ELR (cell line): ENCODE results near the gene GNAS-AS1.

Experiments
- DNase-seq: peaks from one replicate; pipeline ENCODE4 v3.0.0-alpha.2; 2015; ENCODE audit warnings: low read depth

Gene GNAS-AS1

DNA sequence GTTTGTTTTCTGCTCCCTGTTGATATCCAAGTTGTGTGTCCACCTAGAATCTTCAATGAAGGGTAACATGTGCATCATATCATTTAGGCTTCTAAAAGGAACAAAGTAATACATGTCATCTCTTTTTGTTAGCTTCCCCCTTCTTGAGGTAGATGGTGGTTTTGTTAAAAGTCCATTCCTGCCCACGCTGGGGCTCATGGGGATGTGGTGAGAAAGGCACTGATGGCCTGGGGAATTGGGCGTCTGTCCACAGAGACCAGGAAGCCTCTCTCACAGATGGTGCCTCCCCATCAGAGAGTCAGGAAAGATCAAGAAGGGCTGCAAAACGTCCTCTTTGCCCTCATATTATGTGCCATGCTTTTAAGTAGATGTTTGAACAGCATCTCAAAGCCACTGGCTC is 34.3 kb upstream of the GNAS-AS1 start:
- no peak for DNase-seq

DNA sequence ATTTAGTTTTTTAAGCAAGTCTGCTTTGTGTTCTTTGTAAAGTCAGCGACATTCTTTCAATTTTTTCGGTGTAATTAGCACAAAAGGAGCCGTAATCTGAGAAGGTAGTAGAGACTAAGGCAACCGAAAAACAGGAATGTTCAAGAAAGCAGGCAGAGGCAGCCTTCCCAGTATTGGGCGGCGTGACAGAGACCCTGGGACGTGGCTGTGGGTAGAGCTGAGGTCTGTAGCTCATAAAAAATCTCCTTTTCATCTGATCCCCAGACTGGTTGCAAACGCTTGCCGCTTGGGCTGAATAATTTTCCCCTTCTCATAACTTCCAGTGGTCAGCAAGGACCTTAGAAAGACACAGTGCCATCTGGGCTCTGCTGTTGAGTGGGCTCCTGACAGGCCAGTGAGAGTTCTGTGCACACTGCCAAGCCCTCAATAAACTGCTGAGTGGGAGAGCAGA is 32.6 kb upstream of the GNAS-AS1 start:
- DNase-seq = no peak

DNA sequence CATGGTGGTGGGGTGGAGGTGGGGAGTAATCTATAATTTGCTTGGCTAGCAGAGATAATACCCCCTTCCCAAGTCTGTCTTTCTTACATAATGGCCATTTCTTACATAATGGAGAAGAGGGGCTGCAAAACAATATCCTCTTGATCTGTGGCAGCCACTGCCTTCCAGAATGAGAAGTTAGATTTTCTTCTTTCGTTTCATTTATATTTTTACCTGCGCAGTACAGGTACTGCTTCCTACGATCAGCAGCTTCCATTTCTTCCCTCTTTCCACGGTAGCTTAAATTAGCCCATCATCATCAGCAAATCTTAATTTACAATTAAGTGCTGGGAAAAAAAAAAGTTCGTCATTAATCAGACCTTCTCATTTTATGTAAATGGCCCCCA is 32.0 kb upstream of the GNAS-AS1 start:
- no peak for DNase-seq

DNA sequence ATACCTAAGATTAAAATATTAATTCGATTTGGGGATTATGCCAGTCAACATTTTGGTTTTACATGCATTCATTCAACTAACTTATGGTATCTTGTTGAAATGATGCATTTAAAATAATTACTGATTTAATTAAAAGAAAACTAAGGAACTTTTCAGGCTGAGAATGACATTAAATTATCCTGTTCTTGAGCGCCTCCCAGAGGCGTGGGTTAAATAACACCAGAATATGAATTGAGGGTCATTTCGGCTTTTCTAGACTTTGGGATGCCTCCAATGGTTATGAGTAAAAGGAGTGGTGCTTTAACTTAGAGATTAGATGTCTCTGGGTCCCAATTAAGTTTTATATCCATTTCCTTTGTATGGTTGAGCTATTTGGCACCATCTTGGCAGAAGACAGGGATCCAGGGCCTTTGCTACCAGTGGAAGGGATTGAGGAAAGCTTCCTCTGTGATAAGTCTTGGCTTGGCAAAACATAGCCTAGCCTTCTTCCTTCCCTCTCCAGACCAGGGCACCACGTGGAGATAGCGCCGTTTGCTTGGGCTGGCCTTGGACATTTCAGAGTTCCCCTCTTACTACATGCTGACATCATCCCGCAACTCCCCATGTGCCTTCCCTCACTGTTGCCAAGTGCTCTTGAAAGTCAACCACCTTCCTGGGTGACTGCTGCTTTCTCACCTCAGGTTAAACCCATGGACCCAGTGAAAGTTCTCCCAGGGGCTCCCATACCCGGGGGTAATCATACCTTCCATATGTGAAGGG is 30.5 kb upstream of the GNAS-AS1 start:
- DNase-seq = peak; percentile 49

DNA sequence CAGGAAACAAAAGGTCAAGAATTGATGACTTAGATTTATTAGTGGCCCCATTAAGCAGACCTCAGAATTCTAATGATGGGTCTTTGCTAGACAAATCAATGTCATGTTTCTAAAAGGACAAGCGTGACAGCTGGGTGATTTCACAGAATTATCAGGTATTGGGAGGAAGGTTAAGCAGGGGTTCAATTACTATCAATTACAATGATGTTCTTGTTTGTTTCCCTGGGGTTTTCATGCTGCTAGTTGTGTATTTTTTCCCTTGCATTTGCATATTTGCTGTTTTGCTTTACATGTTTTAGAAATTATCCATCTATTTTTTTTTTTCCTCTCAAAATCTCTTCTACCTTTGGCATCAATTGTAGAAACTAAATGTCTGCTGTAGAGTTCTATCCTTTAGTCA is 29.7 kb upstream of the GNAS-AS1 start:
- DNase-seq = no peak

DNA sequence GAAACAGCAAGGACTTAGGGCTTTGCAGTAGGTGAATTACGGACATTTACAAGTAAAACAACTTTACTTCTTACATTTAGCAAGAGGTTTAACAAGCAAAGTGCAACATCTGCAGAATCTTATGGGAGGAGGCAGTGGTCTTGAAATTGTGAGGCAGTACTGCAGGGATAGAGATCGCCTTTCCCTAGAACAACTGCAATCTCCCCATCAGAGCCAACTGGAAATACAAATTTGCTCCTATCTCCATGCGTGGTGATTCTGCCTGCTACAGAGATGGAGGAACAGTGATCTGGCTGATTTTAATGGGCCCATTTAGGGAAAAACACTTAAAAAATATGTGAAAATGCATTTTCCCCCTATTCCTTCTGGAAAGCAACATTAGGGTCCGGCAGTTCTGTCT is 27.7 kb upstream of the GNAS-AS1 start:
- DNase-seq = no peak

DNA sequence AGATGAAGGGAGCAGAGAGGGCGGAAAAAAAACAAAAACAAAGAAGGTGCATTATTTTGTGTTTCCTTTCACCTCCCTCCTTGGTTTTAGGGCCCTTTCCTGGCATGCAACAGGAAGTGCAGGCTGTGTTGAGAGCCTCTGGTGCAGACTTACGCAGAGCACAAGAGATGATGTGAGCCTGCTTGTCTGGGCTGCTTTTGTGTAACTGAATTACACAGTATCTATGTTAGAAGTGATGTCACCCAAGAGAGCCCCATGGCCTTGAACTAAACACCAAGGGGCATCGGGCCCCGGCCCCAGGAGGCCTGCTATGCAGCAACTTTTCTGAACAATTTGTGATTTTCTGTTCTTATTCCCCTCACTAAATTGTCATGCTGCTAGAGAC is 27.3 kb upstream of the GNAS-AS1 start:
- DNase-seq = no peak

DNA sequence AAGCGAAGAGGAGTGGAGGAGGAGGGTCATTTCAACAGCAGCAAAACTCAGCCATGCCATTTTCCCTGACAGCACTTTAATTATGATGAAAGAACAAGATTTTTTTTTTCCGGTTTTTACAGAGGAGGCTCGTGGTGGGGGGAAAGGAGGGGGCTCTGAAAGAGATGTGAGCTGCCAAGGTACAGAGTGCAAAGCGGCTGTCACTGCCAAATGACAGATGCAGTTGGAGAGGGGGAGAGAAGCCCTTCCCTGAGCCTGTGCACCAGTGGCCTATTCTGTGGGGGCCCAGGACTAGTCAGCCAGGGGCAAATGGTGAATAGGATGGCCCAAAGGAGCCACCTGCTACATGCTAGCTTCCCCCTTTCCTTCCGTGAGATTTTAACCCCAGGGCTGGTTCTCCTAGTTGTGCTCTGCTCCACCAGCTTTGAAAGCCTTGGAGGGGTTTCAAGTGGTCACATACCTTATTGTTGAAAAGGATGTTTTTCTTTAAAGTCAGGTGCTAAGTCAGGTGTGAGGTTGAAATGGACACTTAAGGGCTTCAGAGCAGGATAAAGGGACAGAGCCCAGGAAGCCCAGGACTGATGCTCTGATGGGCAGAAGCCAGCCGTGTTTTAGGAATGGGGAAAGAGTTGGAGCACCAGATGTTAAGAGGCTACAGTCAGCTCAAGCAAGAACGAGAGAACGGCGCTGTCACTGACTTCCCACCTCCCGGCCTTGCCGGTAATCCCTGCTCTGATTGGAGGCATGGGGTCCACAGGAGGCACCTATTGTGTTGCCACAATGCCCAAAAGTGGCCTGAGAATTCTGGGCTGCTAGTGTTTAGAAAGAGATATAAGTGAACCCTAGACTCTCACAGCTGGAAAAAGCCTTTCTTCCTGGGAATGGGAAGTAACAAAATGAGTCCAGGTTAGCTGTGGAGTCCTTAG is 26.6 kb upstream of the GNAS-AS1 start:
- no peak for DNase-seq

DNA sequence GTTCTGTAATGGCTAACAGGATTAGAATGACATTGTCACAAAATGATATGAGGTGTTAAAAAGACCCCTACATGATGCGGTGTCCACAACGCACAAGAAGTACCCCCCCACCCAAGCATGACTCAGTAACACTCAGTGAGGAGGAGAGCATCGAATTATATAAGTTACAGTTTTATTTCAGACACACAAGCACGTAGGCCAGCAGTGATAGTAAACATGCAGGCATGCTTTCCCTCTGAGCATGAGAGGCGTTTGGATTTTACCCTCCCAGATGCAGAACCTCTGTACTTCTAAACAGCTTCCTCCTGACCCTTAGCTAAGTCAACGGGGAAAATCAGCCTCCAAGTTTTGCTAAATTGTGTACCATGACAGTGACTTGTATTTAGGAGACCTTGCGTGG is 25.7 kb upstream of the GNAS-AS1 start:
- peak; percentile 32 for DNase-seq

DNA sequence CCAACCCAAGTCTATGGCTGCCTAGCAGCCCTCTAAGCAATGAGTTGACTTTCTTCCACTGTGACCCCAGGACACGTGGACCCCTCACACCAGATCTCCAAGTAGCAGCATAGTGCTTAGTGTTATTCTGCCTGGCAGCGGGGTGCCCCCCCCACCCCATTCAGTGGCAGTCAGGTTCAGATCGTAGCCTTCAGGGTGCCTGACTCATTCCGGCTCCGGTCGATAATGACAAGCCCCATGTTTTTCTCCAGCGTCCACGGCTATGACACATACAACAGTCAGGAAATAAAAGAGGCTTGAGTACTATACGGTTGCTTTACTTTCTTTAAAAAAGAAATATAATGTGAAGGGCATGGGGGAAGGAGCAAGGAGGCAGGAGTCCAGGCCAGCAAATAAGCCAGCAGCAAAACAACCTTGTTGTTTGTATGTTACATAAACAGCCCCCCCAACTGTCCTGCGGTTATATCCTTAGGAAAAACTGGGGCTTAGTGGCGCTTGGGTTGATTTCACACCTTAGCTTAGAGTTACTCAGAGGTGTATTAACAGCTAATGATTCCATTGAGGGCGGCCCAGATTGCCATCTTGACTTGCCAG is 24.9 kb upstream of the GNAS-AS1 start:
- peak; percentile 96 for DNase-seq

DNA sequence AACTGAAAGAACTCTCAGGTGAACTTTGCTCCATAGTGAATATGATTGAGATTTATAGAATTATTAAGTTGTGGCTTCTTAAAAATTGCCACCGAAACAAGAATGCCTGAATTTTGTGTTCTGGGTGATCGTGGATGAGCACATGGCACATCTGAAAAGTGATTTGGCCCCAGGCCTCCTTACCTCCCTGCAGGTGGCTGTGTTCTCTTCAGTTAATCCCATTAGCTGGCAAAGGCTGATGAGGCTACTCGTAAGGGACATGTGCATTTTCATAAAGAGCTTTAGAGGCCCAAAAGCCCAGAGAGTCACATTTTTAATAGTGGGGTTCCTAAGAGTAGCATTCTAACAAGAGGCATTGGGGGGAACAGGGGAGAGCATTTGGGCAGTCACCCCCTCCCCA is 24.4 kb upstream of the GNAS-AS1 start:
- no peak for DNase-seq

DNA sequence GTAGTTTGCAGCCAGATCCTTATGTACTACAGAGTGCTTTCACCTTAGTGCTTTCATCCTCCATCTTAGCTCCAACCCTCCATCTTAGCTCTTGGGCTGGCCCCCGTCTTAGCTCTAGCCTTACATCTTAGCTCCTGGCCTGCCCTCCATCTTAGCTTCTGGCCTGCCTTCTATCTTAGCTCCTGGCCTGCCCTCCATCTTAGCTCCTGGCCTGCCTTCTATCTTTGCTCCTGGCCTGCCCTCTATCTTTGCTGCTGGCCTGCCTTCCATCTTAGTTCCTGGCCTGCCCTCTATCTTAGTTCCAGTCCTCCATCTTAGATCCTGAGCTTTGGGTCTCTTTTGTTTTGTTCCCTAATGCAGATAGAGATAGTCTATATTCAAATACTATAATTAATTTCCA is 23.8 kb upstream of the GNAS-AS1 start:
- no peak for DNase-seq

DNA sequence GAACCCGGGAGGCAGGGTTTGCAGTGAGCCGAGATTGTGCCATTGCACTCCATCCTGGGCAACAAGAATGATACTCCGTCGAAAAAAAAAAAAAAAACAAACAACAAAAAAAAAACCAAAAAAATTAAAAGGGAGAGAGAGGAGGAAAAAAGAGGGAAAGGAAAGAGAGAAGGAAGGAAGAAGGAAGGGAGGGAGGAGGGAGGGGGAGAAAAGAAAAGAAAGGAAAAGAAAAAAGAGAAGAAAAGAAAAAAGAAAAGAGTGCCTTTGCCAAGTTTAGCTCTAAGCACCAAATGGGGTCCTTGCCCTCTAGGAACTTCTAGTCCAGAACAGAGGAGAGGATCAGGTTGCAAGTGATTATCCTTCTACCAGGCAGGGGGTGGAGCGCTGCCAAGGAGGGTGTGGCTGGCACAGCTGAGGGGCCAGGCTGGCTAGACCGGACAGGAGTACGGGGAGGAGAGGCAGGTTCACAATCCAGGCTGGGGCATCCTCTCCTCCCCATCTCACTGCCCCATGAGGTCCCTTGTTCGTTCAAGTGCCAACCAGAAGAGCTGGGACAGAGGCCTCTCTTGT is 20.9 kb upstream of the GNAS-AS1 start:
- DNase-seq = no peak

DNA sequence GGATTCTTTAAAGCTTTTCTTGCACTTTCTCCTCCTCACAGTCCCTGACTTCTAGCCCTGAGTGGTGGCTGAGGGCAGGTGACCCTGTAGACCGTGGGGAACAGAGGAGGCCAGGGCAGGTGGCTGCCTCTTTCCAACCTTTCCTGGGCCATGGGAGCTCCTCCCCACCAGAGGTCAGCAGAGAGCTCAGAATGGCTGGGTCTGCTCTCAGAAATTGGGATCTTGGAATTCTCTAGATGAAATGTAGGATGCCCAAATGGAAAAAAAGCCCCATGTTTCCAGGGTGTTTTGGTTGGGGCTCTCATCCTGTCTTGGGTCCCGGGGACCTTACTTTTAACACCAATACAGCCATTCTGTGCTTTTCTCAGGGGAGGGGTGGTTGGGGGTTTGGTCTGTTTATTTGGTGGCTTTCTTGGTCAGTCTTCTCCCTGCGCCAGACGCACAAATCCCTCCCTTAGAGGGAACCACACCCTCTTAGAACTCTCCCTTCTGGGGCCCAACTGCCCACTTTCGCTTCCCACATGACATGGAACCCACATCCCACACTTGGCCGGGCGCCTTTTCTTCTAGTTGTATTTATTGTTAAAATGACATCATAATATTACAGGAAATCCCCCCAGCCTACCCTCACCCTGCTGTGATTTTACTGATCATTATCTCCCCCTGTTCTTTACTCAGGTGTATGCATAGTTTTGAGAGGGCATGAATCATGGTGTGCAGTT is 19.8 kb upstream of the GNAS-AS1 start:
- peak; percentile 76 for DNase-seq

DNA sequence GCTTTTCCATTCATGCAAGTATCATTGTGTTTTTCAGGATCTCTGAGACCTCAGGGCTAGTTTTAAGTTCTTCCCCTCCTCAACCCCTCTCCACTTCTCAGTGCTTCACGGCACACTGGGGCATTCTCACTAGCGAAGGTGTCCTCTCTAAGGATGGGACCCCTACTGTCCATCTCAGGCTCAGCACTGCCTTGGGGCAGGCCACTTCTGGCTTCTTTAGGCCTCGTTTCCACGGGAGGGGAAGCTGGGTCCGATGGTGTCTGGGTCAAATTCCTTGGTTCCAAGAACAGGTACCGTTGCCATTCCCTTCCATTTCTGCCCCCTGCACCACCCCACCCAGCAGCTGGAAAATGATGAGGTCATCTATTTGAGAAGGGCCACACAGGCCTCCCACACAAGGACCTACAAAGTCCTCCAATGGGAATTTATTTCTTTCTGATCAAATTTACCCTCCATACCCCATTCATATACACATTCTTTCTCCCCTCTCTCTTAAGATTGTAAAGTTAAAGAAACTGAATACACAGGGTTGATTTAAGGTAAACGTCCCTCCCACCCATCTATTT is 19.0 kb upstream of the GNAS-AS1 start:
- no peak for DNase-seq

DNA sequence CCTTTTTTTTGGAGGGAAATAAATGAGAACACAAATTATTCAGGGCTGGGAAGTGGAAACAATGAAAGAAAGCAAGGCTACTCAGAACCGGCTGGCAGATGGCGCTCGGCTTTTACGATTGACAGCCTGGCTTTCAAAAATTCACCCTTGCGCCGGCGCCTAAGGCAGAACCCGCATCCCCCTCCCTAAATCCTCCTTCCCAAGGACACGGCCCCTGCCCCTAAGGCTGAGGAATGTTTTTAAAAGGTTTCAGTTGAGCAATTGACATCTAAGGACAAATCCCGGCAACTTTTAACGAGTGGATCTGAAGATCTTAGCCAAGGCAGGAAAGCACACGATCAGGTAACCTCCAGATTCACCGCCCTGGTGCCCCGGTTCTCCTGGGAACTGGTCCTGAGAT is 18.1 kb upstream of the GNAS-AS1 start:
- DNase-seq = no peak

DNA sequence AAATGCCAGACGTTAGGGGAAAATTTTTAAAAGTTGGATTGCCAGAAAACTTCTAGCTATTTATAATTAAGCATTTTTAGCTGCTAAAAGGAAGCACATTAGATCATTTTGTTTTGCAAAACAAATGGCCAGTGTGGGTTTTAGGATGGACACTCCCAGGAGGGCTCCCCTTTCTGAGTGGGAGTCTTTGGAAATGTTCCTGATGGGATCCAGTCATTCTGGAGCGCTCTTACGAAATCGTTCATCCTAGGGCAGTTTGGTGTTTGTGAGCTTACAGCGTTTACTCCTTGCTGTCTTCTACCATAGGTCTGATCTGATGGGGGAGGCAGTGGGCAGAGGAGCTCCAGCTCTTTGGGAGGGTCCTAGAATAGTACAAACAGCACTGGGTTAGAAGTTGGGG is 16.5 kb upstream of the GNAS-AS1 start:
- no peak for DNase-seq

DNA sequence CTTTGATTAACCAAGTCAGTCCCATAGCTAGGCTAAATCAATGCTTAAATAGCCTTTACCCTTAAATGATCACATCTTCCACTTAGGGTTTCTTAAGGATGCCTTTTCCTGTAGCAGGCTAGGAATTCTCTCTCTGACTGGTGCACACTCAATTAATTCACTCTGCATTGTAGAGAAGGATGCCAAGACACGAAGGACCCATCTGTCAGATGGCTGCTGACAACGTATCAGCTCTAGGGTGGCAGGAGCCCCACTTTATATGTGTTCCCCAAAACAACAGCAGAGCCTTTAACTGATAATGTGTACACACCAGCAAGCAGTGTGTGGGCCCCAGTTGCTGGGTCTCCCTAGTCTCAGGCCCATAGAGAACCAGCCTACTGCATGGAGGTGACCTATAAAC is 15.1 kb upstream of the GNAS-AS1 start:
- DNase-seq = no peak

DNA sequence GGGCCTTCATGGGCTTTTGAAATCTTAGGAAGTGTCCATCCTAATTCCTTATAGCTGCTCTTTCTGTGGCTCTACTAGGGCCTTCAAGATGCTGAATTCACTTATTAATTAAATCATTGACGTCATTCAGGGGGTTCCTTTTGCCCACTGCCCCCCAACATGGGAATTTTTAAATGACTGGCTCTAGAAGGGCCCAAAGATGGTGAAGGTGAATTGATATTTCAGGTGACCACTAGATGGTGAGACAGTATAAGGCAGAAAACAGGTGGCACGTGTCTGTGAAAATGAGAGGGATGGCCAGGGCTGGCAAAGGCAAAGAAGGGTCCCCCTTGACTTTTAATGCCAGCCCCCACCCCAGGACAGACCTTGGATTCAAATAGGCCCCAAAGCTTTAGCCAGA is 13.6 kb upstream of the GNAS-AS1 start:
- no peak for DNase-seq

DNA sequence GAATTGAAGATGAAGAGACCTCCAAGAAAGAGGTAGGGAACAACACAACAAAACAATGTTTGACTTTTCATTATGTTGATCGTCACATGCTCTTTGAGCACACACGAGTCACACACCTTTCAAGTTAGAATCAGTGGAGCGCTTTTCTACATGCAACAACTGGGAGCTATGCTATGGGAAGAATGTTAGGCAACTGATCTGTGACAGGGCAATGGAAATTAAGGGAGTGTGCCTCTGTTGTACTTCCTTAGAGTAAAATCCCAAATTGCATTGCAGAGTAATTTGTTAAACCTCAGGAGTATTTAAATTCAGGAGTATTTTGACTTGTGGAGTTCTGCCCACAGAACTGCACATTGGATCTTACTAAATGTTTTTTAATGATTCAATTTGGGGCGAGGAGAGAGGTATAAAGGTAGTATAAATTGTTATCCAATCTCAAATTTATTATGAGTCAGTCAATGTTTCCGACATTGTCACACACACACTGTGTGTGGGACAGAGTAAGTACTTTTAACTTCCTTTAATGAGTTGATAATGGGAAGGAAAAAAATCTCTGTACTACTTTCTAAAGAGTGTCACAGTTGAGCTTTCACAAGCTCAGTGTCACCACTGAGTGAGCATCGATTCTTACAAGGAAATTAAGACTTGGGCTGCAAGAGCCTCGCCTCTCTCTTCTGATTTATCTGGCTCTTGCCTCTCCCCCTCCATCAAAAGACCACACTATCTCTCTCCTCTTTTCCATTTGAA is 12.5 kb upstream of the GNAS-AS1 start:
- no peak for DNase-seq
